ENCODE data around the gene PIP5K1B.

The PIP5K1B gene

GRCh38 chr9:68836788-68837187 lies 131.7 kb downstream of the PIP5K1B start:
- no peaks in the 10 kb centered on the region for H3K9me3 ChIP-seq (ENCODE audit: control insufficient read depth, low read length)
- H2AFZ ChIP-seq, result no peak overlapping the region
- H3K4me1 ChIP-seq, result no peaks in the 10 kb centered on the region
- H3K9ac ChIP-seq, result no peak overlapping the region
- H3K36me3 ChIP-seq (ENCODE audit: control insufficient read depth, insufficient read depth, low read length), result no peaks in the 10 kb centered on the region
- H3K4me2 ChIP-seq (ENCODE audit: low read length), result no peak overlapping the region
- no peak overlapping the region for H3K27ac ChIP-seq
- no peaks in the 10 kb centered on the region for H3K79me2 ChIP-seq
- no peak overlapping the region for H3K4me3 ChIP-seq (ENCODE audit: low read depth, low read length)
- TF ChIP-seq CTCF (IDR thresholded peaks at IDR 0.05), result no peak
- H3K27me3 ChIP-seq (ENCODE audit: control insufficient read depth, insufficient read depth, low read length), result no peaks in the 10 kb centered on the region

GRCh38 chr9:68838245-68838644 lies 133.2 kb downstream of the PIP5K1B start:
- Histone ChIP-seq H3K36me3 (ENCODE audit: control insufficient read depth, insufficient read depth, low read length) (no peaks in the 10 kb centered on the region), H3K27ac (no peak overlapping the region), H3K79me2 (no peaks in the 10 kb centered on the region), H3K4me3 (ENCODE audit: low read depth, low read length) (no peak overlapping the region), H3K4me1 (no peaks in the 10 kb centered on the region), H3K9me3 (ENCODE audit: control insufficient read depth, low read length) (no peaks in the 10 kb centered on the region), H2AFZ (no peak overlapping the region), H3K27me3 (ENCODE audit: control insufficient read depth, insufficient read depth, low read length) (no peaks in the 10 kb centered on the region), H3K4me2 (ENCODE audit: low read length) (no peak overlapping the region), H3K9ac (no peak overlapping the region)
- TF ChIP-seq CTCF (IDR thresholded peaks at IDR 0.05), result no peak

GRCh38 chr9:68841276-68842052 lies 136.4 kb downstream of the PIP5K1B start:
- Histone ChIP-seq H2AFZ (no peak overlapping the region), H3K4me3 (ENCODE audit: low read depth, low read length) (no peak overlapping the region), H3K9me3 (ENCODE audit: control insufficient read depth, low read length) (no peaks in the 10 kb centered on the region), H3K79me2 (no peaks in the 10 kb centered on the region), H3K9ac (no peak overlapping the region), H3K4me1 (no peaks in the 10 kb centered on the region), H3K36me3 (ENCODE audit: control insufficient read depth, insufficient read depth, low read length) (no peaks in the 10 kb centered on the region), H3K27ac (no peak overlapping the region), H3K27me3 (ENCODE audit: control insufficient read depth, insufficient read depth, low read length) (no peaks in the 10 kb centered on the region), H3K4me2 (ENCODE audit: low read length) (no peak overlapping the region)
- no peak for TF ChIP-seq CTCF (IDR thresholded peaks at IDR 0.05)

GRCh38 chr9:68842568-68842967 lies 137.5 kb downstream of the PIP5K1B start:
- H3K4me1 ChIP-seq, result no peaks in the 10 kb centered on the region
- no peak overlapping the region for H3K4me2 ChIP-seq (ENCODE audit: low read length)
- H3K9ac ChIP-seq, result no peak overlapping the region
- H3K27me3 ChIP-seq (ENCODE audit: control insufficient read depth, insufficient read depth, low read length), result no peaks in the 10 kb centered on the region
- H3K27ac ChIP-seq, result no peak overlapping the region
- no peak overlapping the region for H2AFZ ChIP-seq
- H3K9me3 ChIP-seq (ENCODE audit: control insufficient read depth, low read length), result no peaks in the 10 kb centered on the region
- H3K36me3 ChIP-seq (ENCODE audit: control insufficient read depth, insufficient read depth, low read length), result no peaks in the 10 kb centered on the region
- no peaks in the 10 kb centered on the region for H3K79me2 ChIP-seq
- no peak for TF ChIP-seq CTCF (IDR thresholded peaks at IDR 0.05)
- no peak overlapping the region for H3K4me3 ChIP-seq (ENCODE audit: low read depth, low read length)

GRCh38 chr9:68843239-68843638 lies 138.2 kb downstream of the PIP5K1B start:
- TF ChIP-seq CTCF (IDR thresholded peaks at IDR 0.05), result no peak
- Histone ChIP-seq H3K9ac (no peak overlapping the region), H3K9me3 (ENCODE audit: control insufficient read depth, low read length) (no peaks in the 10 kb centered on the region), H3K27me3 (ENCODE audit: control insufficient read depth, insufficient read depth, low read length) (no peaks in the 10 kb centered on the region), H3K4me2 (ENCODE audit: low read length) (no peak overlapping the region), H3K79me2 (no peaks in the 10 kb centered on the region), H3K4me3 (ENCODE audit: low read depth, low read length) (no peak overlapping the region), H3K36me3 (ENCODE audit: control insufficient read depth, insufficient read depth, low read length) (no peaks in the 10 kb centered on the region), H3K27ac (no peak overlapping the region), H3K4me1 (no peaks in the 10 kb centered on the region), H2AFZ (no peak overlapping the region)
